ENCODE data around the gene KCNJ10. TPM values are rescaled to one million over a fixed set of nuclear protein-coding genes. Genes with fewer than 3 reads are reported as not detected.
A peak's percentile ranks its signal among the peaks of the same experiment; 100 is the strongest.

The KCNJ10 gene
- total RNA-seq, 1 donor from 2014 or later = not detected

GRCh38 chr1:160108888-160109662, 39.1 kb upstream of the KCNJ10 start:
- Mint-ChIP-seq H3K9me3 (no peaks in the 10 kb centered on the region), H3K36me3 (no peaks in the 10 kb centered on the region), H3K4me3 (peak overlapping the region; percentile 41), H3K4me1 (ENCODE audit: unreplicated experiment) (peaks cover 56% of the 10 kb centered on the region), H3K27me3 (peaks cover 7% of the 10 kb centered on the region), H3K27ac (peak overlapping the region; percentile 53)
- TF ChIP-seq CTCF (conservative IDR thresholded peaks at IDR 0.05) = peak; percentile 77
- DNase-seq (ENCODE audit: extremely low spot score, unreplicated experiment) = no peak

DNA sequence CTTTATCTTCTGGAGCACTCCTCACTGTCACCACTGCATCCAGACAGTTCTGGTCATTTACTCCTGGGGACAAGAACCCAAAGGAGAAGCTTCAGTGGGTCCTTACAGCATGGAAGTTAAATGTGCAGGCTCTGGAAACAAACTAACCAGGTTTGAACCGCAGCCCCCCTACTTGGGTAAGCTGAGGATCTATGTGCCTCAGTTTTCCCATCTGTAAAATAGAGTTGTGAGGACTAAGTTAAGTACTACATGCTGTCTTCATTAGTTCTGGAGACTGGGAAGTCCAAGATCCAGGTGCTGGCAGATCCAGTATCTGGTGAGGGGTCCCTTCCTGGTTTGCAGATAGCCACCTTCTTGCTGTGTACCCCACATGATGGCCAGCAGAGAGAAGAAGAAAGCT, 37.6 kb upstream of the KCNJ10 start:
- peaks cover 58% of the 10 kb centered on the region for H3K4me1 Mint-ChIP-seq (ENCODE audit: unreplicated experiment)
- TF ChIP-seq CTCF (conservative IDR thresholded peaks at IDR 0.05) = no peak
- no peaks in the 10 kb centered on the region for H3K36me3 Mint-ChIP-seq

GRCh38 chr1:160105155-160105554, 35.2 kb upstream of the KCNJ10 start:
- Mint-ChIP-seq H3K27me3 (peaks cover 3% of the 10 kb centered on the region), H3K4me1 (ENCODE audit: unreplicated experiment) (peaks cover 68% of the 10 kb centered on the region), H3K9me3 (no peaks in the 10 kb centered on the region), H3K4me3 (no peak overlapping the region), H3K27ac (no peak overlapping the region), H3K36me3 (no peaks in the 10 kb centered on the region)
- no peak for TF ChIP-seq CTCF (conservative IDR thresholded peaks at IDR 0.05)
- DNase-seq (ENCODE audit: extremely low spot score, unreplicated experiment) = no peak

More for the DNA sequence above, 37.6 kb upstream of the KCNJ10 start:
- H3K9me3 Mint-ChIP-seq = no peaks in the 10 kb centered on the region
- H3K27me3 Mint-ChIP-seq = peaks cover 3% of the 10 kb centered on the region
- no peak overlapping the region for H3K27ac Mint-ChIP-seq
- no peak for DNase-seq (ENCODE audit: extremely low spot score, unreplicated experiment)
- H3K4me3 Mint-ChIP-seq = no peak overlapping the region

DNA sequence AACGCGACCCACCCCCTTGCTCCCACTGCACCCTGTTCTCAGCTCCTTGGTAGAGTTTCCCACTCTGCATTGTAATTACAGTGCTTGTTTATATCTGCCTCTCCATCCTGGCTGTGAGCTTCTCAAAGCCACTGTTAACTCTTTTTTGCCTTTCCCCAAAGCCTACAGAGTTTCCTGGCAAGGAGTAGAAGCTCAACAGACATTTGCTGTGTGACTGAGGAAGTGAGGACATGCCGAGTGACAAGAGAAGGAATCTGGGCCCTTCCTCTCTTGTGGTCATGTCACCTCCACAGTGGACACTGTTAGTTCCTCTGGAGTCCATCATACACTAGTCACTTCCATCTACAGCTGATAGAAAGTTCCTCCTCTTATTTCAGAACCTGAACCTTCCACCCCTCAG, 34.5 kb upstream of the KCNJ10 start:
- Mint-ChIP-seq H3K27ac (peak overlapping the region; percentile 38), H3K9me3 (no peaks in the 10 kb centered on the region), H3K27me3 (peaks cover 3% of the 10 kb centered on the region), H3K4me3 (no peak overlapping the region), H3K36me3 (no peaks in the 10 kb centered on the region), H3K4me1 (ENCODE audit: unreplicated experiment) (peaks cover 65% of the 10 kb centered on the region)
- DNase-seq (ENCODE audit: extremely low spot score, unreplicated experiment) = no peak
- TF ChIP-seq CTCF (conservative IDR thresholded peaks at IDR 0.05) = no peak

DNA sequence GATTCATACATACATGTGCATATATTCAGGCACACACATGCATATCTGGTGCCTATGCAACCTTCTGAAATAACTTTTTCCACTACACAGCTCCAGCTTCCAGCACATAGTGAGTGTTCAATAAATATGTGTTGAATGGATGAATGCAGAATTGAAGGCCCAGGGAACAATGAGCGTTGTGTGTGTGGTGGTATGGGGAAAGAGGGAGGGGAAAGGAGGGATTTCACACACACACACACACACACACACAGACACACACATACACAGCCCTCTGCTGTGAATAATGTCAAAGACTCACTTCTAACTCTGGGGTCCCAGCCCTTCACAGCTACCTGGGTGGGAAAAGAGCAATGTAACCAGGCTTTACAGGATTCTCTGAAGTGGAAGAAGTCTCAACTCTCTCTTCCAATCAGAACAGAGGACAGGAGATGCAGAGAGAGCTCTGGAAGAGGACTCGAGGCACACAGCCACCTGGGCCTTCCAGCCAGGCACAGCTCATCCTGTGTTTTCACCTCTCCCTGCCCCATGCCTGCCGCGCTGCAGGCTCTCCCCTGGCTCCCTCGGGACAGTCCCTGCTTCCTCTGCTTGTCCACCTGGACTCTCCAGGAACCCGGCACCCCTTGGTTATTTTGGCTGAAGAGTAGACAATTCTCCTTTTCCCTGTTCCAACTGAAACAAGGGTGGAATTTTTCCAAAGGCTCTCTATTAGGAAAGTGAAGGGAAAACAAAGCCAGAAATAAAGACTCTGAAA, 33.9 kb upstream of the KCNJ10 start:
- no peak overlapping the region for H3K4me3 Mint-ChIP-seq
- H3K4me1 Mint-ChIP-seq (ENCODE audit: unreplicated experiment) = peaks cover 63% of the 10 kb centered on the region
- no peaks in the 10 kb centered on the region for H3K9me3 Mint-ChIP-seq
- no peak for DNase-seq (ENCODE audit: extremely low spot score, unreplicated experiment)
- H3K27me3 Mint-ChIP-seq = peaks cover under 1% of the 10 kb centered on the region
- TF ChIP-seq CTCF (conservative IDR thresholded peaks at IDR 0.05) = no peak
- no peaks in the 10 kb centered on the region for H3K36me3 Mint-ChIP-seq
- no peak overlapping the region for H3K27ac Mint-ChIP-seq

All from type B pancreatic cell (in vitro differentiated cells).